ENCODE data around the gene SHROOM1.
"Not testable (repeated sequence)": the region's sequence is repeated elsewhere in the genome, so short reads cannot be mapped to it uniquely, and the experiment has no call there.

The SHROOM1 gene

GRCh38 chr5:132808866-132809265 lies 21.6 kb downstream of the SHROOM1 start:
- Histone ChIP-seq H3K4me1 (ENCODE audit: control insufficient read depth, insufficient read depth, low read length, poor library complexity, severe bottlenecking) (peaks cover 11% of the 10 kb centered on the region), H3K27ac (ENCODE audit: insufficient read depth, low read length, poor library complexity, severe bottlenecking) (no peak overlapping the region), H3K4me3 (ENCODE audit: insufficient read depth, low read depth, low read length, poor library complexity, severe bottlenecking) (no peak overlapping the region), H3K36me3 (ENCODE audit: control insufficient read depth, insufficient read depth, low read length) (no peaks in the 10 kb centered on the region), H3K27me3 (replicated peaks; ENCODE audit: control insufficient read depth, insufficient read depth, low read length, poor library complexity, severe bottlenecking) (peaks cover 26% of the 10 kb centered on the region), H3K9me3 (ENCODE audit: control insufficient read depth, low read length) (no peaks in the 10 kb centered on the region)
- no peak for DNase-seq

- H3K27ac ChIP-seq (ENCODE audit: insufficient read depth, low read length, poor library complexity, severe bottlenecking) = no peak overlapping the region
- H3K4me1 ChIP-seq (ENCODE audit: control insufficient read depth, insufficient read depth, low read length, poor library complexity, severe bottlenecking) = peaks cover 7% of the 10 kb centered on the region
- no peaks in the 10 kb centered on the region for H3K9me3 ChIP-seq (ENCODE audit: control insufficient read depth, low read length)
- DNase-seq = no peak
- no peak overlapping the region for H3K4me3 ChIP-seq (ENCODE audit: insufficient read depth, low read depth, low read length, poor library complexity, severe bottlenecking)
- H3K36me3 ChIP-seq (ENCODE audit: control insufficient read depth, insufficient read depth, low read length) = no peaks in the 10 kb centered on the region
- peaks cover 22% of the 10 kb centered on the region for H3K27me3 ChIP-seq (replicated peaks; ENCODE audit: control insufficient read depth, insufficient read depth, low read length, poor library complexity, severe bottlenecking)
Observed at GRCh38 chr5:132808448-132808847, 22.0 kb downstream of the SHROOM1 start.

- DNase-seq = no peak
- Histone ChIP-seq H3K27ac (ENCODE audit: insufficient read depth, low read length, poor library complexity, severe bottlenecking) (no peak overlapping the region), H3K9me3 (ENCODE audit: control insufficient read depth, low read length) (no peaks in the 10 kb centered on the region), H3K4me1 (ENCODE audit: control insufficient read depth, insufficient read depth, low read length, poor library complexity, severe bottlenecking) (no peaks in the 10 kb centered on the region), H3K36me3 (ENCODE audit: control insufficient read depth, insufficient read depth, low read length) (no peaks in the 10 kb centered on the region), H3K27me3 (replicated peaks; ENCODE audit: control insufficient read depth, insufficient read depth, low read length, poor library complexity, severe bottlenecking) (peaks cover 15% of the 10 kb centered on the region), H3K4me3 (ENCODE audit: insufficient read depth, low read depth, low read length, poor library complexity, severe bottlenecking) (no peak overlapping the region)
Observed at GRCh38 chr5:132807163-132807838, 23.1 kb downstream of the SHROOM1 start.

- H3K9me3 ChIP-seq (ENCODE audit: control insufficient read depth, low read length); H3K27ac ChIP-seq (ENCODE audit: insufficient read depth, low read length, poor library complexity, severe bottlenecking); H3K4me3 ChIP-seq (ENCODE audit: insufficient read depth, low read depth, low read length, poor library complexity, severe bottlenecking); H3K4me1 ChIP-seq (ENCODE audit: control insufficient read depth, insufficient read depth, low read length, poor library complexity, severe bottlenecking); DNase-seq; H3K36me3 ChIP-seq (ENCODE audit: control insufficient read depth, insufficient read depth, low read length): not testable (repeated sequence)
- peaks cover 12% of the 10 kb centered on the region for H3K27me3 ChIP-seq (replicated peaks; ENCODE audit: control insufficient read depth, insufficient read depth, low read length, poor library complexity, severe bottlenecking)
Observed at GRCh38 chr5:132806804-132807162, 23.7 kb downstream of the SHROOM1 start.

GRCh38 chr5:132805872-132806271 lies 24.6 kb downstream of the SHROOM1 start:
- not testable (repeated sequence) for H3K4me3 ChIP-seq (ENCODE audit: insufficient read depth, low read depth, low read length, poor library complexity, severe bottlenecking); H3K9me3 ChIP-seq (ENCODE audit: control insufficient read depth, low read length); H3K4me1 ChIP-seq (ENCODE audit: control insufficient read depth, insufficient read depth, low read length, poor library complexity, severe bottlenecking); DNase-seq; H3K27me3 ChIP-seq (replicated peaks; ENCODE audit: control insufficient read depth, insufficient read depth, low read length, poor library complexity, severe bottlenecking); H3K36me3 ChIP-seq (ENCODE audit: control insufficient read depth, insufficient read depth, low read length); H3K27ac ChIP-seq (ENCODE audit: insufficient read depth, low read length, poor library complexity, severe bottlenecking)

GRCh38 chr5:132804219-132804618 lies 26.2 kb downstream of the SHROOM1 start:
- H3K27me3 ChIP-seq (replicated peaks; ENCODE audit: control insufficient read depth, insufficient read depth, low read length, poor library complexity, severe bottlenecking); H3K4me3 ChIP-seq (ENCODE audit: insufficient read depth, low read depth, low read length, poor library complexity, severe bottlenecking); H3K4me1 ChIP-seq (ENCODE audit: control insufficient read depth, insufficient read depth, low read length, poor library complexity, severe bottlenecking); H3K9me3 ChIP-seq (ENCODE audit: control insufficient read depth, low read length); H3K27ac ChIP-seq (ENCODE audit: insufficient read depth, low read length, poor library complexity, severe bottlenecking); H3K36me3 ChIP-seq (ENCODE audit: control insufficient read depth, insufficient read depth, low read length); DNase-seq: not testable (repeated sequence)

GRCh38 chr5:132802685-132803066 lies 27.8 kb downstream of the SHROOM1 start:
- not testable (repeated sequence) for H3K4me3 ChIP-seq (ENCODE audit: insufficient read depth, low read depth, low read length, poor library complexity, severe bottlenecking); H3K36me3 ChIP-seq (ENCODE audit: control insufficient read depth, insufficient read depth, low read length); DNase-seq; H3K4me1 ChIP-seq (ENCODE audit: control insufficient read depth, insufficient read depth, low read length, poor library complexity, severe bottlenecking); H3K27ac ChIP-seq (ENCODE audit: insufficient read depth, low read length, poor library complexity, severe bottlenecking); H3K27me3 ChIP-seq (replicated peaks; ENCODE audit: control insufficient read depth, insufficient read depth, low read length, poor library complexity, severe bottlenecking); H3K9me3 ChIP-seq (ENCODE audit: control insufficient read depth, low read length)

- no peak for DNase-seq
- H3K4me3 ChIP-seq (ENCODE audit: insufficient read depth, low read depth, low read length, poor library complexity, severe bottlenecking) = no peak overlapping the region
- no peaks in the 10 kb centered on the region for H3K9me3 ChIP-seq (ENCODE audit: control insufficient read depth, low read length)
- H3K27ac ChIP-seq (ENCODE audit: insufficient read depth, low read length, poor library complexity, severe bottlenecking) = no peak overlapping the region
- no peaks in the 10 kb centered on the region for H3K36me3 ChIP-seq (ENCODE audit: control insufficient read depth, insufficient read depth, low read length)
- H3K27me3 ChIP-seq (replicated peaks; ENCODE audit: control insufficient read depth, insufficient read depth, low read length, poor library complexity, severe bottlenecking) = peaks cover under 1% of the 10 kb centered on the region
- no peaks in the 10 kb centered on the region for H3K4me1 ChIP-seq (ENCODE audit: control insufficient read depth, insufficient read depth, low read length, poor library complexity, severe bottlenecking)
Observed at GRCh38 chr5:132802044-132802684, 28.3 kb downstream of the SHROOM1 start.

GRCh38 chr5:132800545-132800944 lies 29.9 kb downstream of the SHROOM1 start:
- no peak overlapping the region for H3K4me3 ChIP-seq (ENCODE audit: insufficient read depth, low read depth, low read length, poor library complexity, severe bottlenecking)
- no peaks in the 10 kb centered on the region for H3K9me3 ChIP-seq (ENCODE audit: control insufficient read depth, low read length)
- no peaks in the 10 kb centered on the region for H3K27me3 ChIP-seq (replicated peaks; ENCODE audit: control insufficient read depth, insufficient read depth, low read length, poor library complexity, severe bottlenecking)
- H3K27ac ChIP-seq (ENCODE audit: insufficient read depth, low read length, poor library complexity, severe bottlenecking) = no peak overlapping the region
- no peaks in the 10 kb centered on the region for H3K4me1 ChIP-seq (ENCODE audit: control insufficient read depth, insufficient read depth, low read length, poor library complexity, severe bottlenecking)
- DNase-seq = no peak
- H3K36me3 ChIP-seq (ENCODE audit: control insufficient read depth, insufficient read depth, low read length) = no peaks in the 10 kb centered on the region

- Histone ChIP-seq H3K27ac (ENCODE audit: insufficient read depth, low read length, poor library complexity, severe bottlenecking) (no peak overlapping the region), H3K4me1 (ENCODE audit: control insufficient read depth, insufficient read depth, low read length, poor library complexity, severe bottlenecking) (no peaks in the 10 kb centered on the region), H3K27me3 (replicated peaks; ENCODE audit: control insufficient read depth, insufficient read depth, low read length, poor library complexity, severe bottlenecking) (no peaks in the 10 kb centered on the region), H3K36me3 (ENCODE audit: control insufficient read depth, insufficient read depth, low read length) (no peaks in the 10 kb centered on the region), H3K4me3 (ENCODE audit: insufficient read depth, low read depth, low read length, poor library complexity, severe bottlenecking) (no peak overlapping the region), H3K9me3 (ENCODE audit: control insufficient read depth, low read length) (no peaks in the 10 kb centered on the region)
- DNase-seq = no peak
Observed at GRCh38 chr5:132799392-132799791, 31.1 kb downstream of the SHROOM1 start.

Data from effector memory CD4-positive, alpha-beta T cell (primary cell).